IPS DF 19.7 (cell line): ENCODE measurements around the gene CACNA1C.

Source experiments
- DNase-seq: peaks from one replicate; pipeline ENCODE4 v3.0.0-alpha.2; 2013; ENCODE audit warnings: low read depth, low spot score

The CACNA1C gene

GRCh38 chr12:2317772-2318171 lies 265.0 kb downstream of the CACNA1C start:
- DNase-seq: no peak

- DNase-seq: no peak
Measured at GRCh38 chr12:2318286-2318685, 265.5 kb downstream of the CACNA1C start.

GRCh38 chr12:2319136-2319535 lies 266.3 kb downstream of the CACNA1C start:
- no peak for DNase-seq

GRCh38 chr12:2319737-2320506 lies 267.1 kb downstream of the CACNA1C start:
- no peak for DNase-seq

- no peak for DNase-seq
Measured at GRCh38 chr12:2320841-2321240, 268.1 kb downstream of the CACNA1C start.

GRCh38 chr12:2322554-2323120 lies 269.9 kb downstream of the CACNA1C start:
- no peak for DNase-seq

- no peak for DNase-seq
Measured at GRCh38 chr12:2323532-2324255, 270.9 kb downstream of the CACNA1C start.

- no peak for DNase-seq
Measured at GRCh38 chr12:2324387-2324786, 271.6 kb downstream of the CACNA1C start.

- DNase-seq: no peak
Measured at GRCh38 chr12:2325519-2325918, 272.7 kb downstream of the CACNA1C start.

GRCh38 chr12:2326470-2326869 lies 273.7 kb downstream of the CACNA1C start:
- no peak for DNase-seq

- no peak for DNase-seq
Measured at GRCh38 chr12:2328661-2329060, 275.9 kb downstream of the CACNA1C start.

GRCh38 chr12:2329661-2330210 lies 276.9 kb downstream of the CACNA1C start:
- no peak for DNase-seq

- DNase-seq: no peak
Measured at GRCh38 chr12:2332236-2332635, 279.4 kb downstream of the CACNA1C start.

- no peak for DNase-seq
Measured at GRCh38 chr12:2332947-2333346, 280.2 kb downstream of the CACNA1C start.

- no peak for DNase-seq
Measured at GRCh38 chr12:2333491-2334195, 280.9 kb downstream of the CACNA1C start.

- no peak for DNase-seq
Measured at GRCh38 chr12:2334271-2334670, 281.5 kb downstream of the CACNA1C start.

- DNase-seq: no peak
Measured at GRCh38 chr12:2334689-2335088, 281.9 kb downstream of the CACNA1C start.

- DNase-seq: no peak
Measured at GRCh38 chr12:2335109-2335508, 282.3 kb downstream of the CACNA1C start.

- no peak for DNase-seq
Measured at GRCh38 chr12:2335513-2335912, 282.7 kb downstream of the CACNA1C start.

- no peak for DNase-seq
Measured at GRCh38 chr12:2335916-2336315, 283.1 kb downstream of the CACNA1C start.

- DNase-seq: no peak
Measured at GRCh38 chr12:2336409-2336829, 283.6 kb downstream of the CACNA1C start.
